IPS-NIHi11 (cell line): ENCODE data around the gene SASH3.

ENCODE experiments used
- DNase-seq: peaks from one replicate; pipeline ENCODE4 v3.0.0; 2012; ENCODE audit warnings: mixed read lengths, low spot score

The SASH3 gene

GRCh38 chrX:129759576-129760061 is 20.1 kb upstream of the SASH3 start:
- no peak for DNase-seq

- no peak for DNase-seq
Measured at GRCh38 chrX:129760155-129760554, 19.6 kb upstream of the SASH3 start.

DNA sequence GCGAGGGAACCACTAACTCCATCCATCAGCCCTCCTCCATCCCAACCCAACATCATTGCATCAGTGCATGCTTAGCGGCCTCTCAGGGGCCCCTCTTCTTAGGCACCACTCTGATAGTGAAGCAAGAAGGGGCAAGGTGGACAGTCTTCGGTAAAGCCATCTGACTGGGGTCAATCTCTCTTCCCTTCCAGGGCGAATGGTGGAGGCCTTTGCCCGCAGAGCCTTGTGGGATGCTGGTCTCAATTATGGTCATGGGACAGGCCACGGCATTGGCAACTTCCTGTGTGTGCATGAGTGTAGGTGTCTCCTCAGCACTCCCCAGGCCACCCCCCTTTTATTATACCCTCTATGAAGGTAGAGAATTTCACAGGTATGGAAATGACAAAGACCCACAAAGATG is 18.8 kb upstream of the SASH3 start:
- no peak for DNase-seq

DNA sequence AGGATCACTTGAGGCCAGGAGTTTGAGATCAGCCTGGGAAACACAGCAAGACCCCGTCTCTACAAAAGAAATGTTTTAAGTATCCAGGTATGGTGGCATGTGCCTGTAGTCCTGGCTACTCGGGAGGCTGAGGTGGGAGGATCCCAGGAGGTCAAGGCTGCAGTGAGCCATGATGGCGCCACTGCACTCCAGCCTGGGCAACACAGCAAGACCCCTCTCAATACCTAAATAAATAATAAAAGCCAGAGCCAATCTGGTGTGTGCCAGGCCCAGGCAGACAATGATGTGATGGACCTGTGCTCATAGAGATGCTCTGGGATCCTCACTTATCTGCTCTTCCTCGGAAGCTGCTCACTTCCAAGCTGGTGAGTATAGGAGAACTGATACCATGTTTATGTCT is 18.2 kb upstream of the SASH3 start:
- no peak for DNase-seq

DNA sequence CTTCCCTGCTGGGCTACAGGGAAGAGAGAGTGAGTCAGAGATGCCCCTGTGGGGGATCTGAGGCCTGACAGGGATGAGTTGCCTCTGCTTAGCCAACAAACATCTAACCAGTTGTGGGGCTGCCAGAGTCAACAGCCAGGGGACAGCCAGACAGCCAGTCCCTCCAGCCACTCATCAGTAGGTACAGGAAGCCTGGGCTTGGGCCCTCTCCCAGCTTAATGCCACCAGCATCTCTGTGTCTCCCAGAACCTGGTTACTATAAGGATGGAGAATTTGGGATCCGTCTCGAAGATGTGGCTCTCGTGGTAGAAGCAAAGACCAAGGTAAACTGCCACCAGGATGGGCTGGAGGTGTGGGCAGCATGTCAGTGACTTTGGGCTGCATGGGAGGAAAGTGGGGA is 17.3 kb upstream of the SASH3 start:
- no peak for DNase-seq

GRCh38 chrX:129763666-129764065 is 16.1 kb upstream of the SASH3 start:
- DNase-seq = no peak

- DNase-seq = no peak
Measured at GRCh38 chrX:129768186-129768585, 11.6 kb upstream of the SASH3 start.

DNA sequence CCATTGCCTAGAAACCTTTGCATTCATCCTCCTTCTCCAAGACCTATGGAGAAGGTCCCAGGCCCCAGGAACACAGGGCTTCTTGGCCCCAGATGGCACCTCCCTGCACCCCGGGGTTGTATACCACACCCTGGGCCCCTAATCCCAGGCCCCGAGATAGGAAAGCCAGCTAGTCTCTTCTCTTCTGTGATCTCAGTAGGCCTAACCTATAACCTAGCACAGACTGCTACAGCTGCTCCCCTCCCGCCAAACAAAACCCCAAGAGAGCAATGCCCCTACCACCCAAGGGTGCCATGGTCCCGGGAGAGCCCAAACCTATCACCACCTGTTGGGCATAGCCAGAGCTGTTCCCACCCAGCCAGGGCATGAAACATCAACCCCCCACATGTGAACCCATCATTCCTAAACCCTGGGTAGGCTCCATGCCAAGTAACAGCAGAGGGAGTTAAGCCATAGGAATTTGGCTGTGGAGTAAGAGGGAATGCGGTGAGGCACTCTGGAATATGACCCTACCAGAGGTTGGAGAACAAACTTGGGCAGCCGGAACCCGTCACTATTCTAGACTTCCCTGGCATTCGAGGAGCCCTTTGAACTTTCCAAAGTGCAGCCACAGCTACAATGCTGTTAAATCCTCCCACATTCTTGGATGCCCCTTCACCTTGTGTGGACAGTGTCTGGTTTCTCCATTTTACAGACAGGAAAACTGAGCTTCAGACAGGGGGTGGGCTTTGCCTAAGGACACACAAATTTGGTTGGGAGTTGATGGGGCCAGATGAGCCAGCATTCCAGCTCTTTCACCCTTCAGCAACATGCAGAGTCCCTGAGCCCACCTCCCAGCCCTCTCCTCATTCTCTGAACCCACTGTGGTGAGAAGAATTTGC is 10.9 kb upstream of the SASH3 start:
- no peak for DNase-seq

DNA sequence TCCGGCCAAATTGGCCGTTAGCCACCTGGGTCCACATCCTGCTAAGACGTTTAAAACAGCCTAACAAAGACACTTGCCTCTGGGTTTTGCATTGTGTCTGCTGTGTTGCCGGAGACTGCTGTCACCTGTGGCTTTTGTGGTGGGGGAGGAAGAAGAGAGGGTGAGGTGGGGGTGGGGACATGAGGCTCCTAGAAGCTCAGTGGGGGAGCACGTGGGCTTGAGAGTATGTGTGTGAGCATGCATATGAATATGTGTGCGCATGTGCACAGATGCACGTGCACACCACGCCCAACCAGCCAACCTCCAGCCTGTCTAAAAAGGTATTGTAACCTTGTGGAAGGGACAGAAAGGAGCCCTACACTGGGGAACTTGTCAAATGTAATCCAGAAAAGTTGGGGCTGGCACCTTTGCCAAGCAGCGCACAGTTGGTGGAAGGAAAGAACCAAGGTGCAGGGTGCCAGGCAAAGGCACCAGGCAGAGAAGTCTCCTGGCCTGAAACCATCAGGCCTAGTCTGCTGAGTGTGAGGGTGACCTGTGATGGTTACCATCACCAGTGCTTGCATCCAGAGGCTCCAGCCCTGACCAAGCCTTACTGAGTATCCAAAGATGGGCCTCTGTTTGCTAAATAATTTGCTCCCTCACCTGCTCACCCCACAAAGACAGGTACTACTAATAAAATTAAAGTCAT is 10.1 kb upstream of the SASH3 start:
- no peak for DNase-seq

DNA sequence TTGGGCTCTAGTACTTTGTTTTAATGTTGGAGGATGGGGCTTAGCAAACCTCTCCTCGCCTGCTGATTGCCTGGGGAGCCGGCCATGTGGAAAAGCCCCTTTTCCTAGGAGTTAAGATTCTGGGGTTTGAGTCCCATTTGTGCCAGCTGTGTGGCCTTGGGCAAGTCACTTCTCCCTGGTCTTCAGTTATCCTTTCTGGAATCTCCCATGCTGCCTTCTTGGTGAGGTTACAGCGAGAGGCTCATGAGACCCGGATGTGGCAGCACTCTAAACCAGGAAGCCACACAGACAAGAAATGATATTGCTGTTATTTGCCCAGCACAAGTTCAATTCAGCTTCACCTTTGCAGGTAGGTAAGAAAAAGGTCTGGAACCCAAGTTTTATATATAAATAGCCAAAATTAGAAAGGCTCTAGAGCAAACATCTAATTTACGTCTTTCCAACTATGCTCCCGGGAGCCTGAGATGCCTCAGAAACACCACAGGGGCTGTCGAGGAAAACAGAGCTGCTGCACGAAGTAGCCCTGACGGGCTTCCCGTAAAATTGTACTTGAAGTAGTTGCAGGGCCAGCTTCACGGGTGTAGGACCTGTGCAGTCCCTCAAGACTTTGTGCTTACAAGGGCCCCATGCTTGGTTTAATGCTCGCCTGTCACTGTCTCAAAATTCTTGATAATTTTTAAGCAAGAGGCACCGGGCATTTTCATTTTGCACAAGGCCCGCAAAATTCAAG is 8.3 kb upstream of the SASH3 start:
- no peak for DNase-seq

GRCh38 chrX:129772796-129773431 is 6.8 kb upstream of the SASH3 start:
- no peak for DNase-seq

- DNase-seq = no peak
Measured at GRCh38 chrX:129773649-129774458, 5.9 kb upstream of the SASH3 start.

GRCh38 chrX:129777218-129778030 is 2.3 kb upstream of the SASH3 start:
- DNase-seq = no peak

DNA sequence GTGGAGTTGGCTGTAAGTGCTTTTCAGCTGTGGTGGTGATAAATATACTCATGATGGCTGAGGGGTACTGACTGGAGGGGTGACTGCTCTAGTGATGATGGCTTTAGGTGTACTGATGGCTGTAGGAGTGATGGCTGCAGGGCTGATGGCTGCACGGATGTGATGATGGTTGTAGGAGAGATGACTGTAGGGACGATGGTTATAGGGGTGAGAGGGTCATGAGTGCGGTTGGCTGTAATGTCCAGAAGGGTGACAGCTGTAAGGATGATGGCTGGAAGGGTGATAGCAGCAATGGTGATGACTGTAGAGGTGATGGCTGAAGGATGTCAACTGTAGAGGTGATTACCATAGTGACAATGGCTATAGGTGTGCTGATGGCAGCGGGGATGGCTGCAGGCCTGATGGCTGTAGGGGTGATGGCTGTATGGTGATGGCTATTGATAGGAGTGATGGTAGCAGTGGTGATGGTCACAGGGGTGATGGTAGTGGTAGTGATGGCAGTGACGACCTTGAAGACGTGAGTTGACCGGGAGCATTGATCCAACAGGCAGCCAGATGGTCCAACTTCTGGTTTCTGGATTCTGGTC is 570 bp upstream of the SASH3 start:
- DNase-seq = no peak

DNA sequence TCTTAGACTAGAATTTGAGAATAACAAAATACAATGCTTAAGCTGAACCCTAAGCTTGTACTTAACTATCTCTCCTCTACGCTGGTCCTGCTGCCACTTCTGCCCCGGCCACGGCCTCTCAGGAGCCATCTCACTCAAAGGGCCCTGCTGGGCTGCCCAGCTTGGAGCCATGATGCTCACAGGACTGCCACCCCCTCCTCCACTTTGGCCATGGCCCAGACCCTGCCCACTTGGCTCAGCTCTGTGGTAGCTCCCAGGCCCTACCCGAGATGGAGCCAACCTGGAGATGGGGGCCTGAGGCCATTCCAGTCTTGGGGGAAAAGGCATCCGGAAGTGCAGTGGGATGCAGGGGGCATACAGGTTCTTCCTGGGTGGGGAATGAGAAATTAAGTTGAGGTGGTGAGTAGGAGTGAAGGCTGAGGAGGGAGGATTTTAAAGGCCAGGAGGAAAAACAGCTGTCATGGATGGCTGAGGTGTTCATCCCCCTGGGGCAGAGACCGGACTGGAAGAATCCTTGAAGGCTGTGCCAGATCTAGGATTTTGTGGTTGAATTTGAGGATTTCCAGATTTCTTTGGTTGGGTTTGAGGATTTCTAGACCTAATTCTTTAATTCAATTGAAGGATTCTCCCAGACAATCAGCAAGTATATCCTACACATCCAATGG is 824 bp downstream of the SASH3 start:
- no peak for DNase-seq

DNA sequence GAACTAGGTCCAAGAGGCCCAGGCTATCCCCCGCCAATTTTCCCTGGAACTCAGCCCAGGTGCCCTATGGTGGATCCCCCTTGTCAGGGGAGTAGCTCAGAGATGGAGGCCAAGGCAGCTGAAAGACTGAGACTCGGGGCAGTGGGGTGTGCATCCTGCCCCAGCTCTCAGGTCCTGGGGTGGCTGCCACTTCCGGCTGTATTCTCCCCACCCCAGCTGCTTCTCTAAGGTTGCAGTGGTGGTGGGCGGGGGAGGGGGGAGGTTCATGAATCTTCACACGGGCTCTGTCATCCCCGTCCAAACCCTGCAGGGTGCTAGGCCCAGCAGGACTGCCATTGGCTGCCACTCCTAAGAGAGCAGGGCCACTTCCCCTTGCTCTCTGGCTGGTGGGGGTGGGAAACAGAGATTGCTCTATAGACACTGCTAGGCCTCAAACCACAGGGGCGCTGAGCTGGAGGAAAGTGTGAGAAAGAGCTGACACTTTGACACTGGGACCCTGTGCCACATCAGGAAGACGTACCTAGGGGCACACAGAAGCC is 1.5 kb downstream of the SASH3 start:
- DNase-seq = no peak

DNA sequence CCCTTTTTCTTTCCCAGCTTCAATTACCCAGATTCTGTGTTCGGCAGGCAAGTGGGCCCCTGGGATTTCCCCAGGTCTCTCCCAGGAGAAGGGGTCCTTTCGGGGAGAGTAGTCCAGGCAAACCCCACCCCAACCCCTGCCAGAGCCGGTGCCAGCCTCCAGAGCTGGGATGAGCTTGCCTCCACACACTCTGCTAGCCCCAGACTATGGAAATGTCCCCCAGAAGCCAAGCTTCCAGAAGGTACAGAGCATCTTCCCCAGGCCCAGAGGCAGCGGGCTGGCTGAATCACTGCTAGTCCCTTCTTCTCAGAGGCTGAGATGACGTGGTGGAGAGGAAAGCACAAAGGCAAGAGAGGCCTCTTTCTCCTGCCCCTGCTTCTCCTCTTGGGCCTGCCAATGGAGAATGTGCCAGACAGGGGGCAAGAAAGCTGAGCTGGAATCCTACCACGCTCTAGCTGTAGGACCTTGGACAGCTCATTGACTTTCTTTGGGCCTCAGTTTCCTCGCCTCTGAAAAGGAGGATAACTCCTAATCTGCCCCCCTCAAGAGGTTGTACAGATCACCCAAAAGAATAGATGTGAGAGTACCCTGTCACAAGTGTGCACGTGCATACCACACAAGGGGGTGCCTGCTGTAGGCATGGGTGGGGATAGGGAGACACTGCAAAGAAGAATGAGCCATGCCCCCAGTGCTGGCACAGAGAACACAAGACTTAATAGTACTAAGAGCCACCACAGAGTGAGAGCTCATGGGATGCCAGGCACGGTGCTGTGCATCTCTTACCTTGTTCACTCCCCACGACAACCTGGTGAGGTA is 2.1 kb downstream of the SASH3 start:
- DNase-seq = no peak

DNA sequence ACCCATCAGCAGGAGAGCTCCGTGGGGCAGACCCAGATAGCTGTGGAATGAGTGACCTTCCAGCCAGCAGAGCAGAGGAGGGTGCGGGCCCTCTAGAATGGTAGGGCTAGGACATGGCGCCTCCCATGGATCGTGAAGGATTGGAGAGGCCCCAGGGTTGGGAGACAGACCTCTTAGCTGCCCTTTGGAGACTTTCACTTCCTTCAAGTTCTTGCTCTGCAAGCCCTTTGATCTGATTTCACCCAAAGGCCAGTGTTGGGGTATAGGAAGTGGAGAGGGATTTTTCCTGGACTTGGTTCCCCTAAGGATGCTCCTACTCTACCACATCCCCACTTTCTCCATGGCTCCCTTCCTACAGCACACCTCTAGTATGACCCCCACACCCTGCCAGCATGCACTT is 3.0 kb downstream of the SASH3 start:
- no peak for DNase-seq
